Hepatocyte (in vitro differentiated cells): ENCODE data around the gene IL23A. TPM values are rescaled to one million over a fixed set of nuclear protein-coding genes. Genes with fewer than 3 reads are reported as not detected.
"Not testable (repeated sequence)": the region's sequence is repeated elsewhere in the genome, so short reads cannot be mapped to it uniquely, and the experiment has no call there.

Source experiments
- DNase-seq: peaks from one replicate; pipeline ENCODE4 v3.0.0-alpha.2; 2016; ENCODE audit warnings: low spot score
- H2AFZ ChIP-seq: fragments of 200-600 bp; sonication (generic); 2 replicates; pipeline ENCODE4 v1.6.0; 2016; ENCODE audit warnings: antibody characterized with exemption, mild to moderate bottlenecking
- H3K27ac ChIP-seq: fragments of 200-600 bp; sonication (generic); 2 replicates; pipeline ENCODE4 v1.5.1; 2016; ENCODE audit warnings: mild to moderate bottlenecking
- H3K27me3 ChIP-seq: fragments of 200-600 bp; sonication (generic); 2 replicates; pipeline ENCODE4 v1.6.1; 2016
- H3K36me3 ChIP-seq: fragments of 200-600 bp; sonication (generic); replicated peaks from 2 replicates; pipeline ENCODE4 v1.5.1; 2016; ENCODE audit warnings: low read depth; ENCODE audit not compliant: insufficient read depth
- H3K4me1 ChIP-seq: fragments of 200-600 bp; sonication (generic); 2 replicates; pipeline ENCODE4 v1.5.1; 2016; ENCODE audit warnings: mild to moderate bottlenecking, moderate library complexity; ENCODE audit not compliant: insufficient read depth
- H3K4me2 ChIP-seq: fragments of 200-600 bp; sonication (generic); 2 replicates; pipeline ENCODE4 v1.6.0; 2016
- H3K4me3 ChIP-seq: fragments of 200-600 bp; sonication (generic); 2 replicates; pipeline ENCODE4 v1.5.1; 2016; ENCODE audit warnings: mild to moderate bottlenecking
- H3K79me2 ChIP-seq: fragments of 200-600 bp; sonication (generic); 2 replicates; pipeline ENCODE4 v1.6.0; 2017; ENCODE audit warnings: mild to moderate bottlenecking
- H3K9me2 ChIP-seq: fragments of 200-600 bp; sonication (generic); replicated peaks from 2 replicates; pipeline ENCODE4 v1.6.0; 2017; ENCODE audit warnings: mild to moderate bottlenecking; ENCODE audit not compliant: insufficient read depth
- H3K9me3 ChIP-seq: fragments of 200-600 bp; sonication (generic); 2 replicates; pipeline ENCODE4 v1.5.1; 2016; ENCODE audit warnings: low read depth, mild to moderate bottlenecking
- H4K20me1 ChIP-seq: fragments of 200-600 bp; sonication (generic); 2 replicates; pipeline ENCODE4 v1.6.0; 2016; ENCODE audit warnings: mild to moderate bottlenecking; ENCODE audit not compliant: insufficient read depth, poor library complexity, severe bottlenecking
- CTCF ChIP-seq: fragments of 200-600 bp; sonication (generic); IDR thresholded peaks from 2 replicates; pipeline ENCODE4 v1.5.1; 2016; ENCODE audit warnings: antibody characterized with exemption, mild to moderate bottlenecking; ENCODE audit not compliant: poor library complexity
- EZH2 ChIP-seq: fragments of 200-600 bp; sonication (generic); IDR thresholded peaks from 2 replicates; pipeline ENCODE4 v1.6.1; 2016; ENCODE audit warnings: antibody characterized with exemption, mild to moderate bottlenecking, borderline replicate concordance
- EZH2phosphoT487 ChIP-seq: fragments of 200-600 bp; sonication (generic); IDR thresholded peaks from one replicate; pipeline ENCODE4 v1.6.1; 2018; ENCODE audit warnings: antibody characterized with exemption, mild to moderate bottlenecking, low read depth, moderate library complexity; ENCODE audit not compliant: unreplicated experiment, severe bottlenecking
- WGBS: methylation state at CpG from one replicate; pipeline ENCODE4 v1.1.6; 2016; ENCODE audit warnings: low lambda C conversion rate; ENCODE audit errors: missing lambda C conversion rate; 5-methylcytosine and 5-hydroxymethylcytosine counted together
- polyA plus RNA-seq: library from polyadenylated mRNA; unstranded; fragments of >200 nt; fragmentation: Nextera tagmentation; extraction: Ambion mirVana; gene quantifications from 2 replicates; pipeline ENCODE4 v1.2.1, GENCODE V29; 2016
- total RNA-seq: library from RNA; depleted of rRNA; stranded (reverse); fragments of >200 nt; gene quantifications from 2 replicates; pipeline ENCODE4 v1.2.3, GENCODE V29; 2014

Gene IL23A
- total and polyA plus RNA-seq, 2 experiments from 2014 or later: 2.0 to 3.1 TPM

- no peaks in the 10 kb centered on the region for H3K9me2 ChIP-seq
- H3K36me3 ChIP-seq: no peaks in the 10 kb centered on the region
- no peaks in the 10 kb centered on the region for H3K79me2 ChIP-seq
- no peak overlapping the region for H3K27ac ChIP-seq
- no peak overlapping the region for H3K4me3 ChIP-seq
- DNase-seq: no peak
- no peaks in the 10 kb centered on the region for H3K27me3 ChIP-seq
- H3K4me2 ChIP-seq: no peak overlapping the region
- no peaks in the 10 kb centered on the region for H3K4me1 ChIP-seq
- H3K9me3 ChIP-seq: no peaks in the 10 kb centered on the region
- TF ChIP-seq EZH2phosphoT487: no peak
- no peak for TF ChIP-seq EZH2
- TF ChIP-seq CTCF: no peak
- no peak overlapping the region for H2AFZ ChIP-seq
- no peaks in the 10 kb centered on the region for H4K20me1 ChIP-seq
- 88% methylated on average over 7 of the region's 7 CpGs for WGBS
Observed at GRCh38 chr12:56346675-56347074, 8.0 kb downstream of the IL23A start.

GRCh38 chr12:56347255-56347654 lies 8.6 kb downstream of the IL23A start:
- 94% methylated on average over 9 of the region's 9 CpGs for WGBS

DNA sequence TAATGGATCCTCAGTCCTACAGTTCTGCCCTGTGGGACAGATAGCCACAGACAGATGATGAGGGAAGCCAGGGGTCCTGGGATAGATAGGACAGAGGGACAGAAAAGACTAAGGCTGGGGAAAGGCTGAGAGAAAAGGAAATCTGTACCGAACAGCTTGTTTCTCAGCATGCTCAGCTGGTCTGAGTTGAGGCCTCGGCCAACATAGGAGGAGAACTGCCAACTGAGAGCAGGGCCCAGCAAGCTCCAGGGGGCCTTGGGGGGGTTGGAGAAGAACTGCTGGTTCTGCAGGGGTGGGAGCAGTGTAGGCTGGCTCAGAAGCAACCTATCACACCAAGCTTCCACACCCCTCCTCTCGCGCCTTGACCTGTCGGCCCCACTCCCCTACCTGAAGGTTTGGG lies 10.1 kb downstream of the IL23A start:
- WGBS: 97% methylated on average over 5 of the region's 5 CpGs
- H3K36me3 ChIP-seq: no peaks in the 10 kb centered on the region

More at GRCh38 chr12:56347255-56347654, 8.6 kb downstream of the IL23A start:
- not testable (repeated sequence) for H3K27me3 ChIP-seq, H3K79me2 ChIP-seq, H3K36me3 ChIP-seq, H3K9me2 ChIP-seq, H3K4me1 ChIP-seq, H3K27ac ChIP-seq, H3K9me3 ChIP-seq, H4K20me1 ChIP-seq, DNase-seq, H3K4me3 ChIP-seq, H2AFZ ChIP-seq, H3K4me2 ChIP-seq

DNA sequence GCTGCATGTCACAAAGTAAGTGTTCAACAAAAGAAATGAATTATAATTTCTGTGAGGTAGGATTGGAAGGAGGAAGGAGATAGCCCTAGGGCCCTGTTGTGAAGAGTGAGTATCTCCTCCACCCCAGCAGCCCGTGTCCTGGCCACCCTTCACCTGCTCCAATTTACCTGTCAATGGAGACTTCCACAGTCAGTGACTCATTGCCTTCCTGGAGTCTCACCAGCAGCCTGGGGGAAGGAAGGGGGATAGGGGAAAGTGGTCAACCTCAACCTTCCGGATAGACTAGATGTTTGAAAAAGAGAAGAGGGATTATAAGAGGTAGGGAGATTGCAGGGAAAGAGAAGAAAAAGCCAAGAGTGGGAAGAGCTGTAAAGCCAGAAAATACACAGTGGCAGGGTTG lies 12.0 kb downstream of the IL23A start:
- no peak overlapping the region for H3K27ac ChIP-seq
- H4K20me1 ChIP-seq: no peaks in the 10 kb centered on the region
- no peaks in the 10 kb centered on the region for H3K9me2 ChIP-seq
- H3K36me3 ChIP-seq: no peaks in the 10 kb centered on the region
- no peak for DNase-seq
- no peaks in the 10 kb centered on the region for H3K4me1 ChIP-seq
- 92% methylated on average over 2 of the region's 2 CpGs for WGBS
- no peaks in the 10 kb centered on the region for H3K27me3 ChIP-seq
- no peak overlapping the region for H3K4me2 ChIP-seq
- no peaks in the 10 kb centered on the region for H3K79me2 ChIP-seq
- H2AFZ ChIP-seq: no peak overlapping the region
- TF ChIP-seq EZH2 (no peak), EZH2phosphoT487 (no peak), CTCF (no peak)
- H3K9me3 ChIP-seq: no peaks in the 10 kb centered on the region
- no peak overlapping the region for H3K4me3 ChIP-seq

More for the DNA sequence above, 10.1 kb downstream of the IL23A start:
- Histone ChIP-seq H3K4me3 (no peak overlapping the region), H2AFZ (no peak overlapping the region), H3K9me3 (no peaks in the 10 kb centered on the region), H4K20me1 (no peaks in the 10 kb centered on the region), H3K79me2 (no peaks in the 10 kb centered on the region), H3K27ac (no peak overlapping the region), H3K27me3 (no peaks in the 10 kb centered on the region), H3K9me2 (no peaks in the 10 kb centered on the region), H3K4me1 (no peaks in the 10 kb centered on the region), H3K4me2 (no peak overlapping the region)
- no peak for TF ChIP-seq EZH2phosphoT487
- TF ChIP-seq CTCF: no peak
- TF ChIP-seq EZH2: no peak
- no peak for DNase-seq
